Sciatic nerve (tissue), 2 donors: ENCODE data around the gene DGKD. TPM values are rescaled to one million over a fixed set of nuclear protein-coding genes. Genes with fewer than 3 reads are reported as not detected.
A peak's percentile ranks its signal among the peaks of the same experiment; 100 is the strongest.
"Not testable (repeated sequence)": the region's sequence is repeated elsewhere in the genome, so short reads cannot be mapped to it uniquely, and the experiment has no call there.

ENCODE experiments used
- ATAC-seq: fragments of 200-7000 bp; cut with Tn5 transposase; one replicate; pipeline ENCODE4 v1.9.1; 2020; ENCODE audit warnings: mild to moderate bottlenecking, moderate library complexity
- DNase-seq: peaks from one replicate; pipeline ENCODE4 v3.0.0-alpha.2; 2020; ENCODE audit warnings: low spot score
- intact Hi-C: fragments of 100-400 bp; cut with DNase I; formaldehyde crosslinking; loops from one replicate; pipeline ENCODE4 v1.14.2; 2022
- total RNA-seq: library from RNA; stranded (reverse); fragmentation: NEBNext Ultra II Directional; extraction: Animal tissue kit (Norgen Biotek cat#: 25700); gene quantifications from one replicate; pipeline ENCODE4 v1.2.1, GENCODE V29; 2021
- donor health status: DM: no; HTN: no; CAD: no.
- donor health status: DM: no; HTN: no; CAD: no.

The DGKD gene
- total RNA-seq, 1 donor from 2014 or later, result 35.8 TPM

DNA sequence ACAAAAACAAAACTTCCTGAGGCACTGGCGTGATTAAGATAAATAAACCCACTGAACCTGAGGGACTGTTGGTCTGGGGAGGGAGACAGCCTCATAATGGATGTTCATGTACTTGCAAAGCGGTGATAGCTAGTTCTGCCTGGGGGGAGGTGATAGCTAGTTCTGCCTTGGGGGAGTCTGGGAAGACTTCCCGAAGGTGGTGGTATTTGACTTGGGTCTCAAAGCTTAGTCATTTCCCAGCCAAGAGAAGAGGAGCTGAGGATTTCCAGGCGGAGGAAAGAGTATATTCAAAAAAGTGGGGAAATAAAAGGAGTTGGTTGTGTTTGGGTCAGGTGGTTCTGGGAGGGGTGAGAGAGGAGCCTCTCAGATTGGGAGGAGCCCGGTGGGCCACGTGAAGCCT lies 24.7 kb downstream of the DGKD start:
- ATAC-seq, result no peak
- no peak for DNase-seq
- intact Hi-C loops, result no loop called here

DNA sequence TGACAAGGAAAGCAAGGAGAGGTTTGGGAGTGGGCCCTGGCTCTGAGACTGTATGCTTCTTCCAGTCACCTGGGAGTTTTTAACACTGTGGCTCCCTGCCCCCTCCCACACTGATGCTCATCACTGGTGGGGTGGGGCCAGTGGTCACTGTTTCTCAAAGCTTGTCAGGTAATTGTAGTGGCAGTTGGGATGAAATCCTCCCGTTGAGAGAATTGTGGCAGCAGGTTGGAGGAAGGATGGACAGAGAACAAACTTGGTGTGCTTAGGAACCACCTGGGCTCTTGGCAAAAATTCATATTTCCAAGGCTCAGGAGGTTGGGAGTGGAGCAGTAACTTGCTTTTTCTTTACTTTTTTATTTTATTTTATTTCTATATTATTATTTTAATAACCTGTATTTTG lies 25.1 kb downstream of the DGKD start:
- ATAC-seq, result no peak
- intact Hi-C loops, result no loop called here

GRCh38 chr2:233380132-233380895 lies 26.0 kb downstream of the DGKD start:
- DNase-seq, result no peak
- ATAC-seq, result no peak
- intact Hi-C loops, result no loop called here

More for the DNA sequence above, 25.1 kb downstream of the DGKD start:
- DNase-seq, result no peak

GRCh38 chr2:233380995-233381637 lies 26.8 kb downstream of the DGKD start:
- DNase-seq (no peak), ATAC-seq (no peak)
- intact Hi-C loops, result no loop called here

GRCh38 chr2:233381638-233381995 lies 27.3 kb downstream of the DGKD start:
- ATAC-seq (no peak), DNase-seq (no peak)
- intact Hi-C loops, result no loop called here

GRCh38 chr2:233384015-233384414 lies 29.7 kb downstream of the DGKD start:
- intact Hi-C loops, result no loop called here
- no peak for ATAC-seq
- DNase-seq, result no peak

- ATAC-seq (no peak), DNase-seq (no peak)
- intact Hi-C loops, result no loop called here
These were observed 30.7 kb downstream of the DGKD start for GRCh38 chr2:233384811-233385488.

- intact Hi-C loops, result no loop called here
- no peak for DNase-seq
- ATAC-seq, result no peak
These were observed 31.3 kb downstream of the DGKD start for GRCh38 chr2:233385489-233386044.

GRCh38 chr2:233386382-233387041 lies 32.2 kb downstream of the DGKD start:
- intact Hi-C loops, result no loop called here
- ATAC-seq, result no peak
- no peak for DNase-seq

- intact Hi-C loops, result no loop called here
- ATAC-seq, result peak; percentile 3
- DNase-seq, result no peak
These were observed 32.9 kb downstream of the DGKD start for GRCh38 chr2:233387225-233387624.

GRCh38 chr2:233387667-233388528 lies 33.6 kb downstream of the DGKD start:
- DNase-seq (peak; percentile 94), ATAC-seq (peak; percentile 98)
- intact Hi-C loops, result no loop called here

- intact Hi-C loops, result no loop called here
- DNase-seq (peak; percentile 32), ATAC-seq (no peak)
These were observed 35.4 kb downstream of the DGKD start for GRCh38 chr2:233389601-233390125.

DNA sequence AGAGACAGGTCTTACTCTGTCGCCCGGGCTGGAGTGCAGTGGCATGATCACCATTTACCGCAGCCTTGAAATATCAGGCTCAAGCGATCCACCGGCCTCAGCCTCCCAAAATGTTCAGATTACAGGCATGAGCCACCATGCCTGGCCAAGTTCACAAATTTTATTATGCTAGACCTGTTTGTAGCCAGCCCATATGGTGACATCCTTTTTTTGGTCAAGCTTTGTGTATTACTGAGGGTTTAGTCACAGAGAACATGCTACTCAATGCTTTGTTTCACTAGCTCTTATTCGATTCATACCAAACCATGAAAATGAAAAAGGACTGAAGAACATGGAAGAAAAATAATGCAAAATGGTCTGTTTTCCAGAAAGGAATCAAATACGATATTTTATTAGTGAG lies 41.4 kb downstream of the DGKD start:
- intact Hi-C loops, result no loop called here
- DNase-seq (no peak), ATAC-seq (no peak)

- intact Hi-C loops, ATAC-seq: not testable (repeated sequence)
- DNase-seq, result peak; percentile 57
These were observed 42.7 kb downstream of the DGKD start for GRCh38 chr2:233396726-233397665.

GRCh38 chr2:233399306-233400225 lies 45.3 kb downstream of the DGKD start:
- DNase-seq, result no peak
- intact Hi-C loops, result no loop called here
- no peak for ATAC-seq

DNA sequence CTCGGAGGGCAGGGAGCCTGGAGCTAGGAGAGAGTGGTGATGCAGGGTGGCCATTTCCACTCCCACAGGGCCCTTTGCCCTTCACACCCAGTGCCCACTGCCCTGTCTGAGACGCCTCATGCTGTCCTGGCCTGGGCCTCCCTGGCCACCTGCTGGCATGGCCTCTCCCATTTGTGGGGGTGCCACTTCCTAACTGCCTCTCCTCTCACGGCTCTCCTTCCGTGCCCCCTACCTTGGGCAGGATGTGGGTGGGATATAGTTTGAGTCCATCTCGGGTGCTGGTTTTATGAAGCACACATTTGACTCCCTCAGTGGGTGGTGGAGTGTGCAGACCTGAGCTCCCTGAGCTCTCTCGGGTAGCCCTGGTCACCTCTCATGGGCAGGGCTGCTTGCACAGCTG lies 46.0 kb downstream of the DGKD start:
- DNase-seq, result no peak
- no peak for ATAC-seq
- intact Hi-C loops, result no loop called here
